Head of caudate nucleus (tissue), 42 donors: ENCODE data around the gene MMP28.
"Not testable (repeated sequence)": the region's sequence is repeated elsewhere in the genome, so short reads cannot be mapped to it uniquely, and the experiment has no call there.

Experiments used
- DNase-seq, 42 donors: peaks; one replicate each; pipeline versions ENCODE4 v3.0.0 to v3.0.0-alpha.2; 2020 to 2021; ENCODE audit warnings: mixed read lengths in 7 of 42
- intact Hi-C: fragments of 100-400 bp; cut with DNase I; formaldehyde crosslinking; loops from one replicate; pipeline ENCODE4 v1.15.0; 2022

The MMP28 gene

DNA sequence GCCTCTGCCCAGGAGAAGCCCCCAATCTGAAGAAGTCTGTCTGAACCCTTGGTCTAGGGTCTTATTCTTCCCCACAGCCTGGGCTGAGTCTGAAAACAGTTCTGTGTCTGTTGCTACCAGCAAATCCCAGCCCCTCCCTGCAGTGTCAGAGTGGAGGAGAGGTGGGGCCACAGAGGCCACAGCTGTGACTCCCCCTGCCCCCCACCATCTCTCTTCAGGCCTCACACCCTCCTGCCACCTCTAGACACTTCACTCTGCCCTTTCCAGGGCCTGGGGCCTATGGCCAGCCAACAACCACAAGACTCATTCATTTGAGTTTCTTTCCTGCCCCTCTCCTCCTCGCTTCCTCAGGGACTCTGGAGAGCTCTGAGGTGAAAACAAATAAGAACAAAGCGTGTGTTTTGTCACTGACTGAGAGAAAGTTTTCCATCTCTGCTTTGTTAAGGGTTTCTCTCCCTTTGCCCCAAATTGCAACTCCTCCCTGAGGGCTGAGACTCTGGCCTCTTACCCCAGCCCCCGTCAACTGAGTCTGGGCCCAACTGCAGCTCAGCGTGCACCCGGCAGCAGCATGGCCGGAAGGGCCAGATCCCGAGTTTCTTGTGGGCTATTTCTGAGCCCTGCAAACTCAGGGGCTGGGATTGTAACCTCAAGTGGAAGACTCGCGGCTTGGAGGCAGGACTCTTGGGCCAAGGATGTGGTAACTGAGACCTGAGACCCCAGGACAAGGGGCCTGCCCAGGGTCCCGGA, 21.6 kb downstream of the MMP28 start:
- intact Hi-C loops: no loop called here
- no peak for DNase-seq

DNA sequence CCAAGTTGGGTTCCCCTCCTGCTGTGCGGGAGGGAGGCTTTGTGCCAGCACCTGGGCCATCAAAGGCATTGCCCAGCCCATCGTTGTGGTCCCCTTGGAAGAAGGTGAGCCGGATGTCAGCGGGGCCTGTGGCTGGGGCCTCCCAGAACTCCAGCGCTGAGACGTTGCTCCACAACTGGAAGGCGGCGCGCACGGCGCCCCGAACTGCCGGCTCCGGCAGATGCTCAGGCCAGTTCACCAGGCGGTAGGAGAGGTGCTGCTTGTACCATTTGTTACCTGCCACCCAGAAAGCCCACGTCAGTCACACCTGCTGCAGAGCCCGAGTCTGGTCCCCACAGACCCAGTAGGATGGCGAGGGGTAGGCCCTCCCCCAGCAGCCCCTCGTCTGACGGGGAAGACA, 22.3 kb downstream of the MMP28 start:
- DNase-seq: no peak
- intact Hi-C loops: no loop called here

DNA sequence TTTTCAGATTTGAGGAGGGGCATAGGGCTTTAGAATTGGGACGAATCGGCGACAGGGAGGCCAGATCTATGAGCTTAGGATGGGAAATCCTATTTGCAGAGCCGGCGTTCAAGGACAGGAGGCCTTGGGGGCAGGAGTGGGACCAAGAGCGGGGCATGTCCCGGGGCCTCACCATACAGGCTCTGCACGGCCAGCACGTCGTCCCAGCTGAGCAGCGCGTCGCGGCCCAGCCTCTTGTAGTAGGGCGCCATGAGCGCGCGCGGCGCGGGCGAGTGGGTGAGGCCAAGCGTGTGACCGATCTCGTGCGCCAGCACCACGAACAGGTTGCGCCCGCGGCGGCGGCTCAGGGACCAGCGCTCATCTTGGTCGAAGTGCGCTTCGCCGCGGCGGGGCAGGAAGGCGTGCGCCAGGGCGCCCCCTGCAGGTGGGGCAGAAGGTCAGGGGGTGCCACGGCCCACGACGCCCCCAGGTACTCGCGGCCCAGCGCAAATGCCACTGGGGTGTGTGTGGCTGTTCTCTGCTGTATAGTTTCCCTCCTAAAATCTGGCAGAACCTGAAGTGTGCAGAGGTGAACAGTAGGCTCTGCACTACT, 25.4 kb downstream of the MMP28 start:
- intact Hi-C loops: no loop called here

DNA sequence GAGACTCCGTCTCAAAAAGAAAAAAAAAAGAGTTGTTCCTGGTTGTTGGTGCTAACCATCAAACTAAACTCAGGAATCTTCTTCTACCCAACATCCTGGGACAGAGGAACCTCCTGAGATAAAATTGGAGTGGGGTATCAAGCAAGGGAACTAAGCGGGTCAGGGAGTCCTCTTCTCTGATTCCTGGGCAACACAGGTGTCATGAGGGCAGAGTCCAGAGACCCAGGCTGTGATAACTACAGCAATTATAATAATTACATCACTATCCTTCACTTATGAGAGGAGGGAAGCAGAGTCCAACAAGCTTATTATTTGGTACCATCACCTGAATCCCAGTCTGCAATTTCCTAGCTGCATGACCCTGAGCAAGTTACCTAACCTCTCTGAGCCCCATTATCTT, 26.6 kb downstream of the MMP28 start:
- DNase-seq: no peak
- intact Hi-C loops: no loop called here

More for the DNA sequence above, 25.4 kb downstream of the MMP28 start:
- DNase-seq: no peak

DNA sequence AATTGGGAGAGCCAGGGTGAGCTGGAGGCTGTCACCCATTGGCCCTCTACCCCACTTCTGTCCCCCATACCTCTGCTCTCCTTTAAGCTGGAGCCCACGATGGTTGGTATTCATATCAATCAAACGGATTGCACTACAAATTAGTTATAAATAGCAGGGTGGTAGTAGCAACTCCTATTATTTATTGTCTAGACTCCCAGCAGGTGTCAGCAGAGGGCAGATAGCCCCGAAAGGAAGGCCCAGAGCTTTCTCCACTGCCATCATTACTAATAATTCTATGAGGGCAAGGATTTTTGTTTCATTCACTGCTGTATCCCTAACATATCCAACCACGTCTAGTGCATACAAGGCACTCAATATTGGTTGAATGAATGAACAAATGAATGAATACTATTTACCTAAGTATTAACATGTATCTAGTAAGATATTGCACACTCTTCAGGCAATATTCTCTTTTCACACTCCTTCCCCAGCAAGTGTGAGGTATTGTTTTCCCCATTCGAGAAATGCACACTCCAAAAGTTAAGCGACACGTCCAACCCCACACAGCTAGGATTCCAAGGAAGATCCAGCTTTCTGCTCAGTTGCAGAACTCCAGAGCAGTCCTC, 28.4 kb downstream of the MMP28 start:
- peak in 27 of 42 donors; percentile 13 to 74 (median 54) for DNase-seq
- intact Hi-C loops: no loop called here

DNA sequence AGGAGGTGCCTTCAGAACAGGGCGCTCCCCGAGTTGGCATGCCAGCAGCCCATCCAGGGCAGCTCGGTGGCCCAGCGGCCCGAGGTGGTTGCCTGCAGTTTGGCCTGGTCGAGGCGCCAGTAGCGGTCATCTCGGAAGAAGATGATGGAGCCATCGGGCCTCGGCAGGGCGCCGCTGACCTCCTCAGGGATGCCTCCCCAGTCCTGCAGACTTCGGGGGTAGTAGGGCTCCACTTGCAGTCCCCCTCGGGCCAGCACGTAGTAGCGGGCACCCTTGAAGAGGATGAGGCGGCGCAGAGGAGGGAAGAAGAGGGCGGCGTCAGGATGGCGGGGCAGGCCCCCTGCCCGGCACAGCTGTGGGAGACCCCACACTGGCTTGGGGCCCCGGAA, 29.0 kb downstream of the MMP28 start:
- intact Hi-C loops: no loop called here
- DNase-seq: no peak

DNA sequence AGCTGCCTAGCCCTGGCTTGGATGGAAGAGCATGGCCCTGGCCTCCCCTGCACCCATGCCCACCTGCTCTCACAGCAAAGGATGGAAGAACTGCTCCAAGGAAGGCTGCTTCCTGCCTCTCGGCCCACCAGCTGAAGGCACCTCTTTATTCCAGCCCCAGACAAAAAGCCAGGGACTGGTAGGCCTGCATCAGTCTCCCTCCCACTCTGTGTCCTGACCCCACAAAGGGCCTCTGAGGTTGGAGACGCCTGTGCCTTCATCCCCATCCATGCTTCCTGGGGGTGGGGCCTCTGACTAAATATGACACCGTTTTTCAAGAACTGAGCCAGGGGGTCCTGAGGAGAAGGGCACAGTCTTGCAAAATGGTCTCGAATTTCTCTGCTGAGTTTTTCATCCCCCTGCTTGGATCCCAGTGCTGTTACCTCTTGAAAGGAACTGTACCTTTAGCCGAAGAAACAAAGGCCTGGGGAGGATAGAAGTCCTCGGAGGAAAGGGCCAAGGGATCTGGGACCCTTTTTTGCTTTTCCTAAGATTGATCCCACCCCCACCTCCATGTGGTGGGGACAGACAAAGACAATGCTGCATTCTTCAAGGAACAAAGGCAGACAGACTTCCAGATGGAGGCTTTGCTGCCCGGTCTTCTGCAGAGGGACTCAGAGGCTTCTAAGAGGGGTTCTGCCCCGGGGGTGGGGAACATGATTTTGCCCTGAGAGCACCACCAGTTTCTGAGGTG, 29.5 kb downstream of the MMP28 start:
- intact Hi-C loops: no loop called here
- DNase-seq: no peak

DNA sequence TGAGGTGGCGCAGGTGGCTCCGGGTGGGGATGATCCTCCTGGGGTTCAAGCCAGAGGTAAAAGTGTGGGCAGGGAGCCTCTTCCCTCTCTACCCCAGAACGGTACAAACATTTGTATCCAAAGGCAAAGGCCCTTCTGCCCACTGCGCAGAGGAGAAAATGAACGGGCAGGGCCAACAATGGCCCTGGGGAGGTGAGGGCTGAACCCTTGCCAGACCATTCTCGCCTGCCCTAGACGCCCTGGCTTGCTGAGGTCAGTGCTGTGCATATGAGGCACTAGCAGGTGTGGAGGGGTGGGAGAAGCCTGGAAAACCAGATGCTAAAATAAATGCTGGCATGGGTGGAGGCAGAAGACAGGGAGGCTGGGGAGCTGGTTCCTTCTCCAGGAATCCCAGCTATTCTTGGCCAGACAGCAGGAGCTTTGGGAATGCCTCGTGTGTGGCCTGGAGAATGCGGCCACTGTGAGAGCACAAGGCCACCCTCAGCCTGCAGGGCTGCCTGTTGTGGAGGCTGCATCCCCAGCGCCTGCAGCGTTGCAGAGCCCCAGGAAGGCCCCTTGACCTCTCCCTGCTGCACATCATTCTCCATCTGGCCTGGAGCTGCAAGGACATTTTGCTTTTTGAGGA, 30.2 kb downstream of the MMP28 start:
- intact Hi-C loops: no loop called here
- DNase-seq: no peak

DNA sequence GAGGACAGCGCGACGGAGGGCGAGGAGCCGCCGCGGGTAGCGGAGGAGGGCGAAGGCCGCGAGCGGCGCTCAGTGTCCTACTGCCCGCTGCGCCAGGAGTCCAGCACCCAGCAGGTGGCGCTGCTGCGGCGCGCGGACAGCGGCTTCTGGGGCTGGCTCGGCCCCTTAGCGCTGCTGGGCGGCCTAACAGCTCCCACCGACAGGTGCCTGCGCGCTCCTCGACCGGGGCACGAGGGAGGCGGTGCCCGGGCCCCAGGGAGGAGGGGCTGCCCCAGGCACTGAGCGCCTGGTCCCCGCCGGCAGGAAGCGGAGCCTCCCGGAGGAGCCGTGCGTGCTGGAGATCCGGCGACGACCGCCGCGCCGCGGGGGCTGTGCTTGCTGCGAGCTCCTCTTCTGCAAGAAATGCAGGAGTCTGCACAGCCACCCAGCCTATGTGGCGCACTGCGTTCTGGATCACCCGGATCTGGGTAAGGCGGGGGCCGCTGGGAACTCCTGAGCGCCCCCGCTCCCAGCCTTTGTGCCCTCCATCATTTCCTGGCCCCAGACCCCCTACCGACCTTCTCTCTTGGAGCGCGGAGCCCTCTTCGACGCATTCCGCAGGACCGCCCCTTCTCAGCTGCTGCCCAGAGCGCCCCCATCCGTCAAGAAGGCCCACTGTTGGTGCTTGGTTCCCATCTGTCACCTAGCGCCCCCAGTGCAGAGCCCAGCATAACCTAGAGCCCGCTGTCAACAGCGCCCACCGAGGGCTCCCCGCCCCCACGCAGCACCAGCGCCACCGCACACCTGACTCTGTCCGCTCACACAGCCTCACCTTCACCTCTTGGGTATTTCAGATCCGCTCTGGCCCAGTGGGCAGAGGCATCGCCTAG, 31.1 kb downstream of the MMP28 start:
- DNase-seq: peak; percentile 49 to 93 (median 85)
- intact Hi-C loops: loop anchor here (1.0 kb wide), 1 partner anchor 45 kb away; the partner anchor contains the start of gene TAF15

DNA sequence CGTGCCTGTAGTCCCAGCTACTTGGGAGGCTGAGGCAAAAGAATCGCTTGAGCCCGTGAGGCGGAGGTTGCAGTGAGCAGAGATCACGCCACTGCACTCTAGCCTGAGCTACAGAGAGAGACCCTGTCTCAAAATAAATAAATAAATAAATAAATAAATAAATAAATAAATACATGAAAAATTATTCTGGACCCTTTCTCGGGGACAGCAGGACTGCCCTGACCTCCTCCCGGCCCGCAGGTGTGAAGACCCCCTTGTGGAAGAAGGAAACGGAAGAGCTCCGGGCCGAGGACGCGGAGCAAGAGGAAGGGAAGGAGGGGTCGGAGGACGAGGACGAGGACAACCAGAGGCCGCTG, 31.7 kb downstream of the MMP28 start:
- intact Hi-C loops: loop anchor here (1.0 kb wide), 1 partner anchor 46 kb away; the partner anchor contains the start of gene TAF15
- peak in 1 of 42 donors; percentile 38 for DNase-seq

DNA sequence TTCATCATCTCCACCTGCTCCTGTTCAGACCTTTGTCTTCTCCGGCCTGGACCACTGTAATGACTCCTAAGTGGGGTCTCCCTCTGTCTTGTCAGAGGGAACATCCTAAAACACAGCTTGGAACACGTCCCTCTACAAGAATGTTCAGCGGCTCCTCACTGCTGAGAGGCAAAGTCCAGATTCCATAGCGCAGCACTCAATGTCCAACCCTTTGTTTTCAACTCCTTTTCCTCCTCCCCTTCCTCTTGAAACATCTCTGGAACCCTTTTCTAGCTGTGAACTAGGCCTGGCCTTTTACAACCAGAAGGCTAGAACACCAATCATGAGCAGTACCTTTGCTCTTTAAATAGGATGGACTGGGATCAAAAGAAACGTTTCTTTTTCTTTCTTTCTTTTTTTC, 33.8 kb downstream of the MMP28 start:
- intact Hi-C loops: no loop called here

DNA sequence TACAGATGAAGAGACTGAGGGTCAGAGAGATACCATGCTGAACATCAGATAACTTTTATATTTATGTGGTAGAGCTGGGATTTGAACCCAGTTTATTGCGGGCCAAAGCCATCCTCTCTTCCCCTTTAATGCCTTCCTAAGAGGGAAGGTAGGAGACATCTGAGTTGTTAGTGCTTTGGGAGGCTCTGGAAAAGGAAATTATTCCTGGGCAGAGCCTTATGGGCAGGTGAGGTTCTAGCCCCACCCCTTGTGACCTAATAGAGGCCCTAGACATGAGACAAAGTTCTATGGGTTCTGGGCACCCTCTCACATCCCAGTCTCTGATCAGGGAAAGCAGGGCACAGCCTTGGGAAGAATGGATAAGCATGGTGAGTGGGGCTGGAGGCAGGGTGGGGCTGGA, 34.9 kb downstream of the MMP28 start, which contains the start of gene C17orf50:
C17orf50 (plus strand) TSS at position 301 of the 400 bp plus-strand sequence; CDS start at position 356, 55 bp downstream.
- intact Hi-C loops: no loop called here
- DNase-seq: no peak

More for the DNA sequence above, 33.8 kb downstream of the MMP28 start:
- DNase-seq: no peak

DNA sequence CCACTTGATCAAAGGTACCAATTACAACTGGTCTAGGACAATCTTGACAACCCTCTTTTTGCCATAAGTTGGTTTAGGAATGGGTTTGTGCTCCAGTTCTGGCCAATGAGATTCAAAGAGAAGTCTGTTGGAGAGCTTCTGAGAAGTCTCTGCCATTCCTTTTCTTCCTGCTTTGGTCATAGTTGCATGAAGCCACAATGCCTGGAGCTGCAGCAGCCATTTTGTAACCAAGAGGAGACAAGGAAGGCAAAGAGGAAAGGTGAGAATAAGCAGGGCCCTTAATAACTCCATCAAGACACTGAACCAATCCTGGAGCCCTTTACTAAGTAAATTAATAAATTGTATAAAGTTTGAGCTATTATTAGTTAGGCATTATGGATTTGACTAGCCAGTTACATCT, 38.2 kb downstream of the MMP28 start:
- no peak for DNase-seq
- intact Hi-C loops: no loop called here

DNA sequence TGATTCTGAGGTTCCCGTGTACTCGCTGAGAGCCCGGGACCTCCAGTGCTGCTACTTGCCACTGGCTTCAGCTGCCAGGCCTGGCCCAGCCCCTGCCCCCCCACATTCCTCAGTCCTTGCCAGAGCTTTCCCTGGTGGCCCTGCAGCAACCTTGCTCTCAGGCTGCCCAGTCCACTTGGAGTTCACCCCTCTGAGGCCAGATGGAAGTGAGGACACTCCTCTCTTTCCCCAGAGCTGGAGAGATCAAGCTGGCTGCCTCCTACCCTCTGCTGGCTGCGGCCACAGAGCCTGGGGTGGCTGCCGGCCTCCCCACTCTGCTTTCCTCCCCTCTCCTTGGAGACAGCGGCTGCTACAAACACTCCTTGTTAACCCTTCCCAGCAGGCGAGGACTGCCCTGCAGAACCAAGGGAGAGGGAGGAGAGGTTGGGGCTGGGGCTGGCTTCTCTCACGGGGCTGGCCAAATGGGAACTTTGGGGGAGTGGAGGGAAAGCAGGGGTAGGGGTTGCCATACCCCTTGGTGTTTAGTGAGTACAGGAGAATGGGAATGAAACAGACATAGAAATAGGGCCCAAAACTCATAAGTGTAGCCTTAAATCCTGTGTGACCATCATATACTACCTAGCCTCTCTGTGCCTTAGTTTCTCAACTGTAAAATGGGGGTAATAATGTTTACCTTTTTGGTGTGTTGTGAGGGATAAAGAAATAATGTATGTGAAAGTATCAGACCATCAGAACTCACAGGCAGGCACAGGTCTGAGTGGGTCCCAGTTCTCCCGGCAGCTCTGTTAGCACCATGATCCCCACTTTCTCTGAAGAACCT, 42.3 kb downstream of the MMP28 start, which contains the start of gene GAS2L2:
GAS2L2 (minus strand) TSS at position 295 of the 820 bp plus-strand sequence. CDS start 389 bp downstream, outside the sequence.
- DNase-seq: peak in 1 of 42 donors; percentile 25
- intact Hi-C loops: no loop called here

DNA sequence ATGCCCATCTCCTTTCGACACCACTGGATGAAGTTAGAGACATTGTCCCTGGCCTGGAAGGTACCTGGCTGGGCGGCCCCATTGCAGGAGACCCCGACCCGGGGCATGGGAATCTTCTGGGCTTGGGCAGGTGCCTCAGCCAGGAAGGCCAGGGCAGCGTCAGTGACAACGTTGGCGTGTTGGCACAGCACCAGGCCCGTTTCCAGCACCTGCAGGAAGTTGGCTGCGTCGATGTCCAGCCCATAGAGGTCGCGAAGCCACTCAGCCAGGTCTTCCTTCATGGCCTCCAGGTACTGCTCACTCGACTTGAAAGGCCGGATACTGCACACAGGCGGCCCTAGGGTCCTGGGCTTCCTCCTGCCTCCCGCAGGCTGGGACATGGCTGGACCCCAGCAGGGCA, 43.0 kb downstream of the MMP28 start:
- intact Hi-C loops: no loop called here
- no peak for DNase-seq

DNA sequence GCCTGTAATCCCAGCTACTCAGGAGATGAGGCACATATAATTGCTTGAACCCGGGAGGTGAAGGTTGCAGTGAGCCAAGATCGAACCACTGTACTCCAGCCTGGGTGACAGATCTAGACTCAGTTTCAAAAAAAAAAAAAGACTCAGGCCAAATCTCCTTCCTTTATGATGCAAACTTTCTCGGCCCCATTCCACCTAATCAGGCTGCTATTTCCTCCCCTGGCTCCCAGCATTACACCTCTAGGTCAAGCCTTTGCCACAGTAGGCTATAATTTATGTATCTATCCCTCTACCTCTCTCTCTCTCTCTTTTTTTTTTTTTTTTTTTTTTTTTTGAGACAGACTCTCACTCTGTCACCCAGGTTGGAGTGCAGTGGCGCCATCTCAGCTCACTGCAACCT, 43.9 kb downstream of the MMP28 start:
- intact Hi-C loops, DNase-seq: not testable (repeated sequence)
